ENCODE data around the gene ST6GALNAC1. TPM values are rescaled to one million over a fixed set of nuclear protein-coding genes. Genes with fewer than 3 reads are reported as not detected.

Gene ST6GALNAC1
- total and polyA plus RNA-seq, 2 donors from 2014 or later = 0.31 TPM; not detected in 1

- intact Hi-C loops (cut with DNase I) = no loop called here
- Histone ChIP-seq H3K9me3 (ENCODE audit: control insufficient read depth in 2 of 3, insufficient read depth in 1 of 3, low read length in 3 of 3) (no peaks in the 10 kb centered on the region), H3K36me3 (ENCODE audit: control insufficient read depth in 2 of 3, insufficient read depth in 3 of 3, low read length in 3 of 3) (no peaks in the 10 kb centered on the region), H3K4me3 (ENCODE audit: low read length in 3 of 3) (no peak overlapping the region), H3K4me1 (ENCODE audit: control insufficient read depth in 2 of 3, insufficient read depth in 2 of 3, low read depth in 1 of 3, low read length in 3 of 3) (peaks cover 0 to 5% (median 0%) of the 10 kb centered on the region in 3 donors), H3K9ac (ENCODE audit: low read length in 3 of 3) (no peak overlapping the region), H3K27ac (ENCODE audit: low read depth in 2 of 2, low read length in 2 of 2) (no peak overlapping the region), H3K27me3 (ENCODE audit: control insufficient read depth, insufficient read depth, low read length) (no peaks in the 10 kb centered on the region)
- FAIRE-seq = no peak
- no peak for DNase-seq
- TF ChIP-seq CTCF (IDR thresholded peaks at IDR 0.05; ENCODE audit: borderline replicate concordance, extremely low read depth, insufficient read depth) = no peak
These were observed 42.5 kb downstream of the ST6GALNAC1 start for GRCh38 chr17:76601065-76601464.

- FAIRE-seq = no peak
These were observed 43.7 kb downstream of the ST6GALNAC1 start for GRCh38 chr17:76599694-76600460.

GRCh38 chr17:76598004-76598439 is 45.5 kb downstream of the ST6GALNAC1 start:
- no peak overlapping the region for H3K9ac ChIP-seq (ENCODE audit: low read length in 3 of 3)
- no peak overlapping the region for H3K4me3 ChIP-seq (ENCODE audit: low read length in 3 of 3)
- no peak for FAIRE-seq
- no peaks in the 10 kb centered on the region for H3K36me3 ChIP-seq (ENCODE audit: control insufficient read depth in 2 of 3, insufficient read depth in 3 of 3, low read length in 3 of 3)
- no peak overlapping the region for H3K27ac ChIP-seq (ENCODE audit: low read depth in 2 of 2, low read length in 2 of 2)
- no peaks in the 10 kb centered on the region for H3K9me3 ChIP-seq (ENCODE audit: control insufficient read depth in 2 of 3, insufficient read depth in 1 of 3, low read length in 3 of 3)
- no peaks in the 10 kb centered on the region for H3K27me3 ChIP-seq (ENCODE audit: control insufficient read depth, insufficient read depth, low read length)
- TF ChIP-seq CTCF (IDR thresholded peaks at IDR 0.05; ENCODE audit: borderline replicate concordance, extremely low read depth, insufficient read depth) = no peak
- peaks cover 0 to 5% (median 0%) of the 10 kb centered on the region in 3 donors for H3K4me1 ChIP-seq (ENCODE audit: control insufficient read depth in 2 of 3, insufficient read depth in 2 of 3, low read depth in 1 of 3, low read length in 3 of 3)
- no peak for DNase-seq
- intact Hi-C loops (cut with DNase I) = no loop called here

More at GRCh38 chr17:76599694-76600460, 43.7 kb downstream of the ST6GALNAC1 start:
- no peaks in the 10 kb centered on the region for H3K9me3 ChIP-seq (ENCODE audit: control insufficient read depth in 2 of 3, insufficient read depth in 1 of 3, low read length in 3 of 3)
- TF ChIP-seq CTCF (IDR thresholded peaks at IDR 0.05; ENCODE audit: borderline replicate concordance, extremely low read depth, insufficient read depth) = no peak
- no peak for DNase-seq
- H3K36me3 ChIP-seq (ENCODE audit: control insufficient read depth in 2 of 3, insufficient read depth in 3 of 3, low read length in 3 of 3) = no peaks in the 10 kb centered on the region
- H3K9ac ChIP-seq (ENCODE audit: low read length in 3 of 3) = no peak overlapping the region
- intact Hi-C loops (cut with DNase I) = no loop called here
- no peaks in the 10 kb centered on the region for H3K27me3 ChIP-seq (ENCODE audit: control insufficient read depth, insufficient read depth, low read length)
- no peak overlapping the region for H3K4me3 ChIP-seq (ENCODE audit: low read length in 3 of 3)
- peaks cover 0 to 5% (median 0%) of the 10 kb centered on the region in 3 donors for H3K4me1 ChIP-seq (ENCODE audit: control insufficient read depth in 2 of 3, insufficient read depth in 2 of 3, low read depth in 1 of 3, low read length in 3 of 3)
- H3K27ac ChIP-seq (ENCODE audit: low read depth in 2 of 2, low read length in 2 of 2) = no peak overlapping the region
